ENCODE measurements around the gene FAM240A.

The FAM240A gene

GRCh38 chr3:46664188-46664970, 52.1 kb downstream of the FAM240A start:
- no peak for DNase-seq

DNA sequence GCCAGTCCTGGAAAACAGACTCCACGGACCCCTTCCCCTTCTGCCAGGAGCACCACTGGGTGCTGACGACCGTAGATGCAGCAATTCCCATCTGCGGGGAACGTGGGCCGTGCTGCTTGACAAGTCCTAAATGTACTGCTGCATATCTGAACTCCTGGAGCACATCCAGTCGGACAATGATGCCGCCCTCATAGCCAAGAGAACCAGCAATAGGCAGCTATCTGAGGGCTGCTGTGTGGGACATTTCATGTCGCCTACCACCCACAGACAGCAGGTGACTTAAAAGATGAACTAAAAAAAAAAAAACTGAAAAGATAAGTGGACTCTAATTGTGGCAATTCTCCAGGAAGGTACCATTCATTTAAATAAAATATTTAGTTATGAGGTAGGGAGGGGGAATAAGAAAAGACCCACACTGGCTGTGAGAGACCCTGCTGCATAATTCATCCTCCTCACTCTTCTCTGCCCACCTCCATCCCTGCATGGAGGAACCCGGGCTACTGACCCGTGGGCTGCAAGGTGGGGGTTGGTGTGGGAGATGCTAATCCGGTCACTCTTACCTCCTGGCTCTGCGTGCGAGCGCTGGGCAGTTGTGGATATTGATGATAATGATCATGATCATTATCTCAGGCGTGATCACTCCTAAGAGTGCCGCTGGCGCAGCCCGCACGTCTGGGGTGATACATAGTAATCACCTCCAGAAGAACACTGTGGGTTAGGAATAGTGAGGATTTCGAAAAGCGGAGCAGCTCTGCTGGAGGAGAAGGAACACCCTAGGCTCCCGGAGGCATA, 52.8 kb downstream of the FAM240A start:
- no peak for DNase-seq

DNA sequence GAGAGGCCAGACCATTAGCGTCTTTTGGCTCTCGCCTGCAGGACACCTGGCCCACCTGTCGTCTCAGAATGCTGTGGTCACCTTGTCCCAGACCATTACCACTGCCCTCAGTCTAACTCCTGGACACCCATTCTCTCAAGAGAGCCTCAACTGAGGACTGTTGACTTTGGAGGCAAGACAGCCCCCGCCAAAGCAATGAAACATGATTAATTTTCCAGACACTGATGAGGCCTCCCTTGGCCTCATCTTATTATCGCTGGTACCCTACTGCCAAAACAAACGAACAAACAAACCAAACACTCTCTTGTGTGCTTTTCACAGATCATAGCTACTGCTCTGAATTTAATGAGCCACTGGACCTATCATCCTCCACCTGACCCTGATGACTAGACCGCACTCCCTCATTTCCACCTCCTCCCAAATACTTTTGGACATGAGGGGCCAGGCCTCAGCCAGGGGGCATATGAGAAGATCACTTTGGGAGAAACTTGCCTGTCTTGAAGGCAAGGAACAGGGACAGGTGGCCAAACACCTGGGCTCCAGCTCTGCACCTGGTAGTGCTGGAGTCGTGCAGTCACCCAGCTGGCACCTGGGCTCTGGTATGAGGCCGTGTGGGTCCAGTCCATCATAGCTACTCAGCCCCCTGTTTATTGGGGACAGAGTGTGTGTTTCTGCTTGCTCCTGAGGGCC, 53.6 kb downstream of the FAM240A start:
- no peak for DNase-seq

DNA sequence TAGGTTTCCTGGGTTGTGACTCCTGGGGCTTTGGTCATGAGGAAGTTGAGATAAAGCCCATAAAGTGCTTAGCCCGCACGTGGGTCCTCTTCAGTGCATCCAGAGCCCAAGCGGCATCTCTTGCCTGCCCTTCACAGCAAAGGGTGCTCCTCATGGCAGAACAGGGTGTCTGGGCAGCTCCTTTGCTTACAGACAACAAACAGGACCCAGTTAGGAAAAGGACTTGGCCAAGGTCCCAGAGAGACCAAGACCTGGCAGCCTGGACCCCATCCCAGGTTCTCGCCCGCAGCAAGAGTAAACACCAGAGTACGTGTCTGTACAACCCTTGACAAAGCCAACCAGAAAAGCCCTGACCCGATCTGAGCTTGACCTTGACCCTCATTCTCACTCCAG, 54.1 kb downstream of the FAM240A start:
- no peak for DNase-seq

GRCh38 chr3:46667061-46667621, 54.8 kb downstream of the FAM240A start:
- DNase-seq: no peak

DNA sequence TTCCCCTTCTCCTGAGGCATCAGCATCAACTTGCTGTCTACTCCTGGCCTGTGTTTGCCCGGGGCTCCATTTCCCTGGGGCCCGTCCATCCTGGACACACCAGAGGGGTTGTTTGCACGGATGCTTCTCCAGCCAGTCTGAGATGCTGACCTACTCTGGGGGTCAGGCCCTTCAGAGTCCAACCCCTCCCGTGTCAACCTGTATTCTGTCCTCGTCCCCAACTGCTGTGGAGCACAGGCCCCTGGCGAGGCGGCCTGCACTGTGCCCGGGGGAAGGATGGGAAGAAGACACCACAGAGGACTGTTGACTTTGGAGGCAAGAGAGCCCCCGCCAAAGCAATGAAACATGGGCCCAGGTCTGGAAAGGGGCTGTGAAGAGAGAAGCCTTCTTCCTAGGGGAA, 55.3 kb downstream of the FAM240A start:
- DNase-seq: no peak

- DNase-seq: no peak
Observed at GRCh38 chr3:46668116-46668515, 55.8 kb downstream of the FAM240A start.

DNA sequence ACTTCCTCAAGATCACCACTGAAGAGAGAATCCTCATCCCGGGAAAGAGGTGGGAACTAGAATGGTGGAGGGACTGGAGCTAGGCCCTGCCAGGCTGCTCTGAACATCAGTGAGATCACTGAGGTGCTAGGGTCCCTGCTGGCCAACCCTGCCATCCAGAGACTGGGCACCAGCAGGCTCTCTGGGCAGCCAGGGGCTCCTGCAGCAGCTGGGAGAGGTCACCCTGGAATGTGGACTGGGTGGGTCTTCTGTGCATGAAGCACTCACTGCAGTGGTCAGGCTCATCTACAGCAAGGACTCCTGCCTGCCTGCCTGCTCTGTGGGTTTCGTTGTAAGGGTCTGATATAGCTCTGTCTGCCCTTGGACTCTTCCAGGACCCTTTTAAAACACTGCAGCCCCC, 56.3 kb downstream of the FAM240A start:
- no peak for DNase-seq

GRCh38 chr3:46669191-46669999, 57.1 kb downstream of the FAM240A start:
- DNase-seq: no peak

- no peak for DNase-seq
Observed at GRCh38 chr3:46670000-46670890, 57.9 kb downstream of the FAM240A start.

GRCh38 chr3:46670891-46671427, 58.6 kb downstream of the FAM240A start:
- no peak for DNase-seq

DNA sequence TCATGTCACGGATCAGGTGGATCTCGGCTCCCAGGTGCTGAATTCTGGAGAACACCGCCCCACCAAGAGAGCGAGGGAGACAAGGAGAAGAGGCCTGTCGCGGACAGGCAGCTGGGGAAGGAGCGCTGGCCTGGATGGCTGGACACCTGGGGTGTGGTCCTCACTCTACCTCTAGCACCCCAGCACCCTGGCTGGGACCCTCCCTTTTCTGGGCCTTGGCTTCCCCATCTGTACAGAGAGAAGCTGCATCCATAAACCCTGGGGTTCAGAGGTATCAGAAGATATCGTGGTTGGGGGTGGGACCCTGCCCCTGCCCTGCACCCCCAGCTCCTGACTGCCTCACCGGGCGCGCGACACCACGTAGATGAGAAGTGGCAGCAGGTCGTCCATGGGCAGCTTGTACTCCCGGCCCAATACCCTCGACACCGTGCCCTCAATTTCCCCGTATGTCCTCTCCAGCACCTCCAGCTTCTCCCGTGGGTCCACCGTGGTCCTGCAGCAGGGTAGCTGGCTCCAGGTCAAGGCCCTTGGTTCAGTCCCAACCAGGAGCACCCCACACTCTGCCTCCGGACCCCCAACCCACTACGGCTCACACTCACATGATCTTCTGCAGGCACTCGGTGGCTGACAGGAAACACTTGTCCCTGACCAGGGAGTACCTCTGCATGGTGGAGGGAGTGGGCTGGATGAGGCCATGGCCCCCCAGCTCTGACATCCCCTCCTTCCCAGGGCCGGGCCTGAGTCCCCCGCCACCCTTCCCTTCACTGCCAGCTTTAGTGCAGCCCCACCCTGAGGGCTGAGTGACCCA, 59.4 kb downstream of the FAM240A start:
- DNase-seq: no peak

GRCh38 chr3:46672349-46672695, 60.0 kb downstream of the FAM240A start:
- no peak for DNase-seq

GRCh38 chr3:46673151-46674030, 61.1 kb downstream of the FAM240A start:
- no peak for DNase-seq

GRCh38 chr3:46674031-46674845, 61.9 kb downstream of the FAM240A start:
- no peak for DNase-seq

GRCh38 chr3:46675426-46675825, 63.1 kb downstream of the FAM240A start:
- no peak for DNase-seq
